H1 (cell line): ENCODE data around the gene IRF7. TPM values are rescaled to one million over a fixed set of nuclear protein-coding genes. Genes with fewer than 3 reads are reported as not detected.

Experiments used
- CTCF ChIA-PET: fragments of 300-600 bp; sonication (Branson Sonifier 250); formaldehyde crosslinking; loops from one replicate; lab custom pipeline; 2021; ENCODE audit not compliant: partially characterized antibody; lab: Charles Lee
- POLR2A ChIA-PET: fragments of 300-600 bp; sonication (Branson Sonifier 250); formaldehyde crosslinking; loops from one replicate; lab custom pipeline; 2021; ENCODE audit warnings: inconsistent platforms; ENCODE audit not compliant: partially characterized antibody; lab: Charles Lee
- DNase-seq, 2 experiments: peaks; one replicate each; pipeline versions ENCODE4 v3.0.0 to v3.0.0-alpha.2; 2010 to 2022; ENCODE audit warnings: low spot score in 2 of 2, low read depth in 1 of 2, mixed read lengths in 1 of 2
- FAIRE-seq: peaks from 2 replicates; lab custom pipeline; 2011; peaks lifted over from hg19 to GRCh38; lab: Jason Lieb, UNC
- H2AFZ ChIP-seq: 2 replicates; pipeline ENCODE4 v1.8.1; 2012; ENCODE audit warnings: low read length, inconsistent platforms
- H2AK5ac ChIP-seq: 2 replicates; pipeline ENCODE4 v1.6.1; 2013; ENCODE audit warnings: low read depth, low read length
- H2BK120ac ChIP-seq: replicated peaks from 2 replicates; pipeline ENCODE3; 2013; ENCODE audit warnings: low read depth, low read length, inconsistent platforms
- H2BK12ac ChIP-seq: 2 replicates; pipeline ENCODE4 v1.6.1; 2013; ENCODE audit warnings: low read depth, low read length
- H2BK15ac ChIP-seq: 2 replicates; pipeline ENCODE4 v1.6.1; 2013; ENCODE audit warnings: low read length
- H2BK20ac ChIP-seq: 2 replicates; pipeline ENCODE4 v1.6.1; 2013; ENCODE audit warnings: low read length
- H2BK5ac ChIP-seq: 2 replicates; pipeline ENCODE4 v1.6.1; 2013; ENCODE audit warnings: low read depth, low read length
- H3K14ac ChIP-seq: 2 replicates; pipeline ENCODE4 v1.6.1; 2013; ENCODE audit warnings: inconsistent platforms; ENCODE audit not compliant: insufficient read length
- H3K18ac ChIP-seq: 2 replicates; pipeline ENCODE4 v1.6.1; 2013; ENCODE audit warnings: low read length; ENCODE audit errors: extremely low read depth
- H3K23ac ChIP-seq: 2 replicates; pipeline ENCODE4 v1.6.1; 2013; ENCODE audit warnings: inconsistent platforms; ENCODE audit not compliant: insufficient read length
- H3K23me2 ChIP-seq: 2 replicates; pipeline ENCODE4 v1.6.1; 2013; ENCODE audit warnings: low read depth, low read length
- H3K27ac ChIP-seq: 2 replicates; pipeline ENCODE4 v1.6.1; 2011; ENCODE audit warnings: low read depth, low read length, inconsistent platforms
- H3K27me3 ChIP-seq, 4 experiments: replicated peaks in 1 of 4; 1 replicate in 1 of 4; 2 replicates in 3 of 4; pipeline versions ENCODE4 v1.6.1 to v1.8.1; 2011 to 2013; ENCODE audit warnings: low read length in 3 of 4, mild to moderate bottlenecking in 3 of 4, inconsistent platforms in 2 of 4, mixed read lengths in 2 of 4, moderate library complexity in 1 of 4; ENCODE audit not compliant: control insufficient read depth in 3 of 4, insufficient read depth in 3 of 4; ENCODE audit errors: extremely low read depth in 1 of 4
- H3K36me3 ChIP-seq, 4 experiments: 2 replicates each; pipeline versions ENCODE4 v1.6.1 to v1.8.1; 2011 to 2013; ENCODE audit warnings: mild to moderate bottlenecking in 4 of 4, low read length in 3 of 4, moderate library complexity in 2 of 4, control low read depth in 1 of 4, inconsistent platforms in 1 of 4; ENCODE audit not compliant: insufficient read depth in 4 of 4, control insufficient read depth in 2 of 4
- H3K4ac ChIP-seq: replicated peaks from 2 replicates; pipeline ENCODE3; 2013; ENCODE audit warnings: low read length, low read depth, mixed read lengths, inconsistent platforms; ENCODE audit not compliant: insufficient read length
- H3K4me1 ChIP-seq, 4 experiments: replicated peaks in 1 of 4; 1 replicate in 1 of 4; 2 replicates in 3 of 4; pipeline versions ENCODE4 v1.6.1 to v1.8.1; 2011 to 2013; ENCODE audit warnings: low read length in 3 of 4, inconsistent platforms in 2 of 4, mixed read lengths in 1 of 4; ENCODE audit not compliant: insufficient read depth in 4 of 4, control insufficient read depth in 3 of 4
- H3K4me2 ChIP-seq, 2 experiments: 2 replicates each; pipeline versions ENCODE4 v1.6.1 to v1.8.1; 2011 to 2013; ENCODE audit warnings: low read depth in 2 of 2, low read length in 2 of 2, control low read depth in 1 of 2, inconsistent platforms in 1 of 2, mild to moderate bottlenecking in 1 of 2; ENCODE audit not compliant: insufficient read depth in 1 of 2
- H3K4me3 ChIP-seq, 4 experiments: fragments of 200-600, 300-600 bp in 1 of 4; sonication (generic), shearing (Covaris generic), sonication (Bioruptor Twin) in 1 of 4; 2 replicates each; pipeline versions ENCODE4 v1.5.1 to v1.8.1; 2011 to 2016; ENCODE audit warnings: low read length in 4 of 4, low read depth in 3 of 4, control low read depth in 2 of 4, inconsistent platforms in 2 of 4, mild to moderate bottlenecking in 2 of 4, mixed read lengths in 1 of 4, moderate library complexity in 1 of 4; ENCODE audit not compliant: insufficient read depth in 2 of 4; ENCODE audit errors: extremely low read depth in 1 of 4
- H3K56ac ChIP-seq: replicated peaks from 2 replicates; pipeline ENCODE3; 2013; ENCODE audit warnings: low read depth, mild to moderate bottlenecking, mixed read lengths, low read length, inconsistent platforms; ENCODE audit not compliant: insufficient read length
- H3K79me1 ChIP-seq: 2 replicates; pipeline ENCODE4 v1.6.1; 2013; ENCODE audit warnings: low read depth, low read length, control low read depth
- H3K79me2 ChIP-seq, 2 experiments: 2 replicates each; pipeline versions ENCODE4 v1.6.1 to v1.8.1; 2012 to 2013; ENCODE audit warnings: low read length in 2 of 2, mild to moderate bottlenecking in 2 of 2, inconsistent platforms in 1 of 2; ENCODE audit not compliant: insufficient read depth in 2 of 2, control insufficient read depth in 1 of 2
- H3K9ac ChIP-seq, 4 experiments: replicated peaks in 1 of 4; 1 replicate in 1 of 4; 2 replicates in 3 of 4; pipeline versions ENCODE4 v1.6.1 to v1.8.1; 2011 to 2013; ENCODE audit warnings: low read depth in 3 of 4, low read length in 3 of 4, control low read depth in 2 of 4, mild to moderate bottlenecking in 2 of 4, moderate library complexity in 2 of 4, inconsistent platforms in 1 of 4; ENCODE audit errors: extremely low read depth in 1 of 4
- H3K9me3 ChIP-seq, 2 experiments: 2 replicates each; pipeline versions ENCODE4 v1.6.1 to v1.8.1; 2012 to 2013; ENCODE audit warnings: mild to moderate bottlenecking in 2 of 2, moderate library complexity in 2 of 2, control low read depth in 1 of 2, inconsistent platforms in 1 of 2, low read depth in 1 of 2, low read length in 1 of 2, mixed read lengths in 1 of 2; ENCODE audit not compliant: insufficient read depth in 2 of 2
- H4K20me1 ChIP-seq, 2 experiments: replicated peaks in 1 of 2; 2 replicates each; pipeline versions ENCODE3 to v1.8.1; 2011 to 2013; ENCODE audit warnings: inconsistent platforms in 2 of 2, low read length in 2 of 2, mild to moderate bottlenecking in 1 of 2; ENCODE audit not compliant: insufficient read depth in 2 of 2, control insufficient read depth in 1 of 2
- H4K5ac ChIP-seq: 2 replicates; pipeline ENCODE4 v1.6.1; 2013; ENCODE audit warnings: low read length, low read depth, mixed read lengths, inconsistent platforms; ENCODE audit not compliant: insufficient read length
- H4K8ac ChIP-seq: 2 replicates; pipeline ENCODE4 v1.8.0; 2013; ENCODE audit warnings: mild to moderate bottlenecking, moderate library complexity, low read length, inconsistent platforms; ENCODE audit not compliant: insufficient read depth; ENCODE audit errors: extremely low read depth
- H4K91ac ChIP-seq: replicated peaks from 2 replicates; pipeline ENCODE3; 2013; ENCODE audit warnings: low read length, mixed read lengths, inconsistent platforms; ENCODE audit not compliant: insufficient read length
- BACH1 ChIP-seq: IDR thresholded peaks from 2 replicates; pipeline ENCODE4 v1.6.1; 2012; ENCODE audit warnings: low read length, improper control_type of control experiment
- BCL11A ChIP-seq, 2 experiments: IDR thresholded peaks; one replicate each; pipeline ENCODE4 v1.6.1; 2011; ENCODE audit warnings: low read depth in 2 of 2, low read length in 2 of 2, mild to moderate bottlenecking in 2 of 2
- CBX5 ChIP-seq: fragments of 300-800, 300-1000 bp; sonication (generic); IDR thresholded peaks from 2 replicates; pipeline ENCODE4 v1.7.1; 2016; ENCODE audit warnings: antibody characterized with exemption, low read length, low read depth
- CEBPB ChIP-seq: IDR thresholded peaks from 2 replicates; pipeline ENCODE4 v1.6.1; 2012; ENCODE audit warnings: low read depth, low read length
- GABPA ChIP-seq: IDR thresholded peaks from 2 replicates; pipeline ENCODE4 v1.6.1; 2011; ENCODE audit warnings: mild to moderate bottlenecking, low read length, moderate library complexity, borderline replicate concordance; ENCODE audit not compliant: insufficient read depth
- GTF2F1 ChIP-seq: IDR thresholded peaks from 2 replicates; pipeline ENCODE4 v1.6.1; 2012; ENCODE audit warnings: low read depth, low read length, improper control_type of control experiment, borderline replicate concordance
- JUND ChIP-seq: IDR thresholded peaks from 2 replicates; pipeline ENCODE4 v1.6.1; 2011; ENCODE audit warnings: mild to moderate bottlenecking, improper control_type of control experiment, low read length
- PHF8 ChIP-seq: fragments of 200-600 bp; sonication (generic); conservative IDR thresholded peaks from 2 replicates; pipeline ENCODE4 v1.7.1; 2012; ENCODE audit warnings: low read depth, mild to moderate bottlenecking, inconsistent platforms, low read length, moderate library complexity
- SAP30 ChIP-seq: fragments of 300-600 bp; sonication (generic); IDR thresholded peaks from 2 replicates; pipeline ENCODE4 v1.7.1; 2012; ENCODE audit warnings: low read length, moderate library complexity, mild to moderate bottlenecking, inconsistent platforms; ENCODE audit not compliant: insufficient read depth, insufficient replicate concordance
- SP1 ChIP-seq: IDR thresholded peaks from 2 replicates; pipeline ENCODE4 v1.6.1; 2011; ENCODE audit warnings: low read depth, low read length
- TAF1 ChIP-seq: IDR thresholded peaks from 2 replicates; pipeline ENCODE4 v1.6.1; 2011; ENCODE audit warnings: mild to moderate bottlenecking, low read depth, low read length
- WGBS, 2 experiments: shearing (Covaris generic) in 1 of 2; methylation state at CpG; one replicate each; pipeline versions ENCODE4 v1.1.6 to v1.1.7; 2013 to 2015; ENCODE audit warnings: low lambda C conversion rate in 2 of 2, mixed read lengths in 2 of 2, inconsistent platforms in 1 of 2, low coverage in 1 of 2, missing lambda C conversion rate in 1 of 2; ENCODE audit not compliant: insufficient replicate concordance in 2 of 2, insufficient coverage in 1 of 2, insufficient read length in 1 of 2; ENCODE audit errors: extremely low coverage in 1 of 2, missing lambda C conversion rate in 1 of 2; 5-methylcytosine and 5-hydroxymethylcytosine counted together
- polyA plus RNA-seq, 7 experiments: library from polyadenylated mRNA; depleted of rRNA in 3 of 7; stranded (reverse) in 5 of 7; unstranded in 2 of 7; fragments of >200 nt in 5 of 7; fragments of 200-250 nt in 2 of 7; gene quantifications; 1 replicate in 5 of 7; 2 replicates in 1 of 7; 4 replicates in 1 of 7; pipeline versions ENCODE4 v1.2.1 to v1.2.3, GENCODE V29; 2011 to 2013; ENCODE audit warnings: missing spikeins in 2 of 7, mixed read lengths in 2 of 7
- total RNA-seq: library from RNA; stranded (reverse); fragmentation: NEBNext Ultra II Directional; extraction: Animal tissue kit (Norgen Biotek cat#: 25700); gene quantifications from 2 replicates; pipeline ENCODE4 v1.2.1, GENCODE V29; 2021
- TF ChIP-seq, protein P1 (sequence below): IDR thresholded peaks from 2 replicates; pipeline ENCODE4 v1.6.1; 2011; ENCODE audit warnings: low read depth, mild to moderate bottlenecking, low read length; ENCODE audit not compliant: insufficient read depth
- TF ChIP-seq, protein P2 (sequence below): IDR thresholded peaks from 2 replicates; pipeline ENCODE4 v1.6.1; 2012; ENCODE audit warnings: inconsistent platforms

The IRF7 gene
- total and polyA plus RNA-seq, 2 of the 8 experiments (the other 6 are each of a cell fraction or from before 2014, with no cell fraction given), result 9.1 to 9.6 TPM

DNA sequence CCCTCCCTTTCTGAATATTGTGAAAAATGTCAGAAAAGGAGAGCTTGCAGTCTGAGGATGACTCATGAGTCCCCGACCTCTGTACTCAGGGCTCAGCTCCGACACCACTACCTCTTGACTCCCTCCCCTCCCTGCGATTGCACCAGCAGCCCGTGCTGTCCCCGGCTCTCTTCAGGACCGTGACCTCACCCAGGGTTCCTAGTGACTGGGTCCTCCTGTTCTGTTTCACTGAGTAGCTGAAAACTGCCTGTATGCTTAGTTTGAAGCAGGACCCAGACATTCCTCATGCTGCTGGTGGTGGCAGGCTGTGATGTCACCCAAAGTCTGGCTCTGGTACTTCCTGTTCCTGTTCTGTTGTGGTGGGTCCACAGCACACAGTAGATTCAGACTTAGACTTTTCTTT lies 27.8 kb downstream of the IRF7 start:
- CTCF ChIA-PET, result interaction anchor here (0.6 to 1.4 kb wide), 2 partner anchors 68 to 136 kb away, joined by 3 to 5 read pairs; no protein-coding TSS in a partner anchor
- FAIRE-seq (no peak), DNase-seq (no peak)
- Histone ChIP-seq H4K91ac (no peak overlapping the region), H2BK120ac (no peak overlapping the region), H2BK5ac (no peak overlapping the region), H3K14ac (no peak overlapping the region), H3K27ac (no peak overlapping the region), H3K36me3 (peaks cover 30 to 57% (median 47%) of the 10 kb centered on the region in 4 experiments), H4K5ac (no peak overlapping the region), H2BK12ac (no peak overlapping the region), H3K4me2 (no peak overlapping the region), H3K23me2 (no peaks in the 10 kb centered on the region), H3K18ac (no peak overlapping the region), H3K23ac (no peak overlapping the region), H4K20me1 (peaks cover 19 to 23% of the 10 kb centered on the region in 2 experiments), H3K79me1 (peaks cover 8% of the 10 kb centered on the region; the same call in 1 of the 2 replicates), H3K79me2 (peaks cover 0 to 12% of the 10 kb centered on the region in 2 experiments; a peak in 2 of 4 replicates), H2AFZ (no peak overlapping the region), H2AK5ac (no peak overlapping the region), H3K9ac (no peak overlapping the region; a peak in 1 of 7 replicates), H3K9me3 (no peaks in the 10 kb centered on the region), H3K4ac (no peak overlapping the region), H3K27me3 (no peaks in the 10 kb centered on the region), H2BK15ac (no peak overlapping the region), H2BK20ac (no peak overlapping the region), H3K56ac (no peak overlapping the region), H4K8ac (no peak overlapping the region), H3K4me3 (no peak overlapping the region), H3K4me1 (no peaks in the 10 kb centered on the region)
- POLR2A ChIA-PET, result interaction anchor here (0.6 to 2.2 kb wide), 2 partner anchors 10 to 17 kb away, joined by 3 to 9 read pairs; no protein-coding TSS in a partner anchor
- TF ChIP-seq PHF8 (no peak), CEBPB (no peak), JUND (no peak), TAF1 (no peak), GTF2F1 (no peak), SAP30 (no peak), SP1 (no peak), CBX5 (no peak), BACH1 (no peak), GABPA (no peak), BCL11A (IDR thresholded peaks at IDR 0.05; ENCODE audit: low read depth in 2 of 2, low read length in 2 of 2) (no peak)
- TF ChIP-seq, protein P1, sequence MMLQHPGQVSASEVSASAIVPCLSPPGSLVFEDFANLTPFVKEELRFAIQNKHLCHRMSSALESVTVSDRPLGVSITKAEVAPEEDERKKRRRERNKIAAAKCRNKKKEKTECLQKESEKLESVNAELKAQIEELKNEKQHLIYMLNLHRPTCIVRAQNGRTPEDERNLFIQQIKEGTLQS, result no peak
- TF ChIP-seq, protein P2, sequence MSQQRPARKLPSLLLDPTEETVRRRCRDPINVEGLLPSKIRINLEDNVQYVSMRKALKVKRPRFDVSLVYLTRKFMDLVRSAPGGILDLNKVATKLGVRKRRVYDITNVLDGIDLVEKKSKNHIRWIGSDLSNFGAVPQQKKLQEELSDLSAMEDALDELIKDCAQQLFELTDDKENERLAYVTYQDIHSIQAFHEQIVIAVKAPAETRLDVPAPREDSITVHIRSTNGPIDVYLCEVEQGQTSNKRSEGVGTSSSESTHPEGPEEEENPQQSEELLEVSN, result no peak
- WGBS, 2 experiments, result 94% methylated on average over 6 of the region's 6 CpGs; no CpG with 5 or more reads in 1 of the 2 experiments
